ENCODE measurements around the gene COPS7A.

COPS7A gene

DNA sequence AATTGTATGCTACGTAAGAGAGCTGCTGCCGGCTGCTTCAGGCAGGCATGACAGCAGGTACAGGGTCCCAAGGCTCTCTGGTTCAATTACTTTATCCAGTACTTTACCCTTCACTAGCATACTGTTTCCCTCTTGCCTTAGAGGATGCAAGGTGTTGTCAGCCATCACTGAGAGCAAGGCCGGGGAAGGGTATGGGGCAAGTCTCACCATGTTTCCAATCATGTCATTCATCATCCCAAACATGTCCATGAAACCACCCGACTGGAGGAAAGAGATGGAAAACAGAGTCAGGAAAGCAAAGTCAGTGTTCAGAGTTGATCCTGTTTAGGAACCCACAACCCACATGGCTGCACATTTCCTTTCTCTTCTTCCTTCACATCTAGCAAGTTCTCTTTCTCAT, 26.7 kb downstream of the COPS7A start:
- no peak for DNase-seq (ENCODE audit: low spot score)

DNA sequence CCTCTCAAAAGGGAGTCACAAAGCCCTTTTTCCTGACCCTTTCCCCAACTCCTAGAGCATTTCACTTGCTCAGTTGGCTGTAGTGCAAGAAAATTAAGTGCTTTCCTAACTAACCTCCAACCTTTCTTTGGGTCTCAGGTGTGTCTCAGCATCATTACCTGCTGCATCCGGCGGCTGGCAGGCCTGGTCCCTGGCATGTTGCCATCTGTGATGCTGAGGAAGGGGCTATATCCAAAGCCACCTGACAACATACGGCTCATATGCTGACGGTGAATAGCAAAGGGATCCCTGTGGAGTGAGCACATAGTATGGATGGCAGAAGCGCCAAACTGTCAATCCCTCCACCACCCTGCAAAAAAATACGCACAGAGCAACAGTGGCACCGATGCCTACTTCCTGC, 27.9 kb downstream of the COPS7A start:
- no peak for DNase-seq (ENCODE audit: low spot score)

DNA sequence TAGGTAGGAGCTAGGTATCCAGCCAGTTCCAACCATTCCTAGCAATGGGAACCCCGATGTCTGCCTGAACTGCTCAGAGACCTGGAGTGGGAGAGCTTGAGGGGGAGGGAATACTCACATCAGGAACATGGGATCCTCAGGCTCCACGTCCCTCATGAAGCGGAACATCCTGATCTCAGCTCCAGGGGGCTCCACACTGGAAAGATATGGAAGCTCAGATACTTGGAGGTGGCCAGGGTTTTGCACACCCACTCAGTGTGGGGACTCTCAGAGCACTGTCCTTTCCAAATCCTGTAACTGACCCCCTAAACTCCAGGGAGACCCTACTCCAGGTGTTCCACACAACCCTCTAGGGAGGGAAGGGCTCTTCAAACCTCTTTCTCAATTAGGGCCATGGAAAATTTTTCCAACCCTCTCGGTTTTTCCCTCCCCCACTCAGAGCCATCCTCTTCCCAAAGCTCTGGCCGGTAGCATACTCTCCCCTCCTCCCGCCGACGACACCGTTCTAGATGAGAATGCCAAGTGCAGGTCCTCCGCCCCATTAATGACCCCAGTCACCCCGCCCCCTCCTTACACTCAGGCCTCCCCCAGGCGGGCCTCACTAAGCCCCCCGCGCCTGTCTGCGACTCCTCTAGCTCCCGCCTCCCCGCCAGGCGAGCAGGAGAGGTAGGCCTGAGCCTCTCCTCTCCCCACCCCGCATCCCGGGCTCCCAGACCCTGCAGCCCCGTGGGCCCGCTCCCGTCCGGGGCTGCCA, 28.5 kb downstream of the COPS7A start:
- DNase-seq (ENCODE audit: low spot score) = peak; percentile 65

DNA sequence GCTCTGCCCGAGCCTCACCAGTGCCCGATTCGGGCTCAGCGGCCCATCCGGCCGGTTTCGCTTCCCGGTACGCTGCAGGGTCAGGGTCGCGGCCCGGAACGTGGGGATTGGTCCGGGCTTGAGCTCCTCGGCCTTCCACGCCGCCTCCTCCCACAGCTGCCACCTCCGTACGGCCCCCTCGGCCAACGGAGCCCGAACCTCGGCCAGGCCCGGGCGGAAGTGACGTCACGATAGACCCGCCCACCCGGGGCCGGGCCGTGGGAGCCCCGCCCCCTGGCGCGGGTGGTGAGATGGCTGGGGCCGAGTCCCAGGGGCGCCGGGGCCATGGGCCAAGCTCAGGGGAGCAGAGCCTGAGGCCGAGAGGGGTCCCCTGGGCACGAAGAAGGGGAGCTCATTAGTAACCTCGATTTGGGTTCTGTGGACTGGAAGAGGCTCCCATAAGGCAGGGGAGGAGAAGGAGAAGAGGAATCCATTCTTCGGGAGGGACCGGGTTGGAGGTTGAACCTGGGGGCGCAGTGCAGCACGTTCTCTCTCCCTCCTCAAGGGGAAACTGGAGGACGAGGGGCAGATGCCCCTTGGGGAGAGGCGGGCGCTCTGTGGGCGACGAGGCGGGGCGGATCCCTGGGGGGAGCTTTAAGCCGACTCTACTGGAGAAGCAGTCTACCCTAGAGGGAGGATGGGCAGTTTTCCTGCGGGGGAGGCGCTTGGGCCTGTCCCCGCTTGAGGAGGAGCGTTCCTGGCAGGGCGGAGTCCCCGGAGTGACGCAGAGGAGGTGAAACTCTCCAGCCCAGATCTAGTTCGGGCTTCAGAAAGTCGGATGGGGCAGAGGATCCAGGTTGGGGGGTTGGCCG, 29.3 kb downstream of the COPS7A start, which contains the start of gene MLF2:
TSS of gene MLF2 (minus strand) at position 221 of the 851 bp plus-strand sequence. CDS start 807 bp downstream, outside the sequence.
- peak; percentile 99 for DNase-seq (ENCODE audit: low spot score)

DNA sequence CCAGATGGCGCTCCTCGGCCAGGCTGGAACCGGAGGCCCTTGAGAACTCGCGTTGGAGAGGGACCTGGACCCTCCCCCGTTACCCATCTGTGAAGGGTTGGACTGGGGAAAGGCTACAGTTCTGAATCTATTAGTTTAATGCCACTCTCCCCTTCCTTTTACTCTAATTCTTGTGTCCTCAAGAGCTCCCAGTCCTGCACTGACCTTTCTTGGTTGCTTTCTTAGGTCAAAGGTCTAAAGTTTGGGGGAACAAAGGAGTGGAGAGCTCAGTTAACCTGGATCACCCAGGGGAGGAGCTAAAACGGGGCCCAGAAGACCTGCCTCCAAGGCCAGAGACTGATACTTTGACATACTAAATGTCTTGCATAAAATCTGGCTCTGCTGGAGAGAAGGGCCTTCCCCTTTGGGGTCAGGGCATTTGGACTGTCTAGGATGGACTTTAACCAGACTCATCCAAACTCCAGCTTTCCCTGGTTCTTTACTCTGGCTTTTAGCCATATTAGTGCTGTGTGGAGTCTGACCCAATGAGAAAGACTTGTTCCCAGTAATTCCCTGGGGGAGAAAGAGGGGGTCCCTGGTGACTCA, 30.0 kb downstream of the COPS7A start:
- no peak for DNase-seq (ENCODE audit: low spot score)

DNA sequence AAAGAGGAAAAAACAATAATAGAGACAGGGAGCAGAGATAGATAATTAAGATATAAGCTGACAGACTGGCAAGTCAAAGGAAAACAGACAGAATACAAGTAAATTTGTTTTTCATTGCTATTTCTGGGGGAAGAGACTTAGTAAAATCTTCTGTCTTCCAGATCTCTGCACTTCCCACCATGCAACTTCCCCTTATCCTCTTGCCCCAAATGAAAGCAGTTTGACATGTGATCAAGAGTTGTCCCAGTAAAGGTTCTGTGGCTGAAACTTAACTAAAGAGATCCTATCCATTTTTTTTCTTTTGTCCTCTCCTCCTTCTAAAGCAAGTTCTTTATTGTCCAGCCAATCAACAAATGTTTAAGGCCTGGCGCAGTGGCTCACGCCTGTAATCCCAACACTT, 30.6 kb downstream of the COPS7A start:
- no peak for DNase-seq (ENCODE audit: low spot score)

DNA sequence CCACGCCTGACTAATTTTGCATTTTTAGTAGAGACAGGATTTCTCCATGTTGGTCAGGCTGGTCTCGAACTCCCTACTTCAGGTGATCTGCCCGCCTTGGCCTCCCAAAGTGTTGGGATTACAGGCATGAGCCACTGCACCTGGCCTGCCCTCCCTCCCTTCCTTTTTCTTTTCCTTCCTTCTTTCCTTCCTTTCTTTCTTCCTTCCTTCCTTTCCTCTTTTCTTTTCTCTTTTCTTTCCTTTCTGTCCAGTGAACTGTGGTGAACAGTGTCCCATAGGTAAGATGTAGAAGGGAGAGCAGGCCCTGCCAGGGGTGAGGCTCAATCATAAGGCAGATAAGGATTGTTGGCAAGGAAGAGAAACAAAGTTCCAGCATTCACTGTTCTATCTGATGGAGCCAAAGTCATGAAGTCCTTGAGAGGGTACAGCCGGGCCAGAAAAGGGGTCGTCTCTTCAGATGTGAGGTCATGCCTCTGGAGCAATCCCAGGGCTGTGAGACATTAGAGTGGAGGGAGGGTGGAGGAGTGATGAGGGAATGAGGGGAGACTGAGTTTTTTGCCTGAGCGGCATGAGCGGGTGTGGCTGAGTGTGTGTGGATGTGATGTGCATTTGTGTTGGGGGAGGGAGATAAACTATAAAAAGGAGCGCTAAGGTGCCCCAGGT, 33.3 kb downstream of the COPS7A start:
- no peak for DNase-seq (ENCODE audit: low spot score)

DNA sequence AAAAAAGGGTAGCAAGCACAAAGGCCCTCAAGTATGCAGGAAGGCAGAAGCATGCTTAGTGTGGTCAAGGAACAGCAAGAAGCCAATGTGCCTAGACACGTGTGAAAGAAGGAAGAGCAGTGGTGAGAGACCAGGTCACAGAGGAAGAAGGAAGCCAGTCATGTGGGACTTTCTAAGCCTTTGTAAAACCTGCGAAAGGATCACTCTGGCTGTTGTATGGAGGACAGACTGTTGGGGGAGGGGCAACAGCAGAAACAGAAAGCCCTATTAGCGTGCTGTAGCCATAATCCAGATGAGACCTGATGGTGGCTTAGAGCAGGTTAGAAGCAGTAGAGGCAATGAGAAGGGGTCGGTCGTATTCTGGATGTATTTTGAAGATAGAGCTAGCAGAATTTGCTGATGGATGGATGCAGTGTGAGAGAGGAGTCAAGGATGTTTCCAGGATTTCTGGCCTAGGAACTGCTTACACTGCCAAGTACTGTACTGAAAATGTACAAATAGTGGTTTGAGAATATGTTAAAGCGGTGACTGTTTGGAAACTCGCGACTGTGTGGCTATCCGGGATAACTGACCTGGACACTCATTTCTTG, 34.8 kb downstream of the COPS7A start:
- no peak for DNase-seq (ENCODE audit: low spot score)

DNA sequence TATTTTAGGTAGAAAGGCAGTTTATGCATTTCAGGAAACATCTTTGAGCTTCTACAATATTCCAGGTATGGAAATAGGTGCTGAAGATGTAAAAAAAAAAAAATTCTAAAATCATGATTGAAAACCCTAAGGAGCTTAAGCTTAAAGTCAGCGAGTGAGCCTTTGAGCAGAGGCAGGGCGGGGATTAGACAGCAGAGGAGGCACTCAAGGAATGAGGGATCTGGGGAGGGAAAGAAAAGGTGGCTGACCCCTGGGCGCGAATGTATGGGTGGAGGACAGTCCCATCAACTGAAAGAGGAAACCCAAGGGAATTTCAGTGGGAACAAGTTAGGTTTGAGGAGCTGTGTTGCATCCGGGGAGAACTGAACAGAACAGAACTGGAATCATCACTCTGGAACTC, 35.9 kb downstream of the COPS7A start:
- DNase-seq (ENCODE audit: low spot score) = no peak

DNA sequence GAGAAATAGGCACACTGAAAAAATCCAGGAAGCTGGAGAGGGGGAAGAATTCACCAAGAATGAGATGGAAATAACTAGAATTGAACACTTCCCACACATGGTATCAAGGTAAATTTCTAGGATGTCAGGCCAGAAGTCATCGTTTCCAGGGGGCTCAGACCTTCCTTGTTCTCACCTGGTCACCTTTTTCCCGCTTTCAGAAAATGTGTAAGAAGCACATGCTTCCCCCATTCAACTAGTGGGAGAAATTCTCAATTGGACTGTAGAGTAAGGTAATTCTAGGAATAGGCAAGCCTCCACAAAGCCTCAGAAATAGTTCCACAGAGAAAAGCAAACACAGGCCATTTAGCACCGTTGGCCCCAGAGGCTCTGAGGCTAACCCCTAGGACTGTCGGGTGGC, 39.5 kb downstream of the COPS7A start:
- no peak for DNase-seq (ENCODE audit: low spot score)

DNA sequence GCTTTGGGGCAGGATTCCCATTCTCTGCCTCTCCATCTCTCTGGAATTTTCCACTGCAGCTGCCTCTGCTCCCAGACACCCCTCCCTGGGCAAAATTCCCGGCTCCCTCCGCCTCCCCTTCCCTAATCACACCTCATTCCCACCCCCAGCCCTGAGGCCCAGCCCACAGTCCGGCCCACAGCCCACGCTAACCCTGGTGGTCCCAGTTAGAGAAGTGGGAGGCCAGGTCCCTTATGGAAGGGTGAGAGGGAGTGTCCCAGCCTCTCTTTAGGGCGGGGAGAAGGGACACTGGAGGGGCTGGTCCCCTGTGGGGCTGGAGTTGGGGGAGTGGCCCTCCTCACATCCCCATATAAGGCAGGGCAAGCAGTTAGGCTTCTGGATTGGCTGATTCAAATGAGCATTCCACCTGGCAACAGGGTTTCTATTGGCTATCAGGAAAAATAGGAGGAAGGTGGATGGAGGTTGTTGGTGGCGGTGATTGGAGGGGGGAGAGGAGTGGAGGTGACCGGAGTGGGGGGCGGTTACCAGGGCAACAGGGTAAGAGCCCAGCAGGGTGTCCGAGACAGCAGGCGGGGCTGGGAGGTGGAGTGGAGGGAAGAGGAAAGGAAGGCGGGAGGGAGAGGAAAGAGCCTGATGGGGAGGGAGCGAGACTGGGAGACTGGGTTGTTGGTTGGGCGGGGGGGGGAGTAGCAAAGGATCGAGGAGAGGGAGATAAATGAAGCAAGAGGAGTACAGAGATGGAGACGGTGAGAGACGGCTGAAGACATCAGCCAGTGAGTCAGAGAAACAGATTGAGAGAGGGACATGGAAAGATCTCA, 40.4 kb downstream of the COPS7A start:
- DNase-seq (ENCODE audit: low spot score) = peak; percentile 98

DNA sequence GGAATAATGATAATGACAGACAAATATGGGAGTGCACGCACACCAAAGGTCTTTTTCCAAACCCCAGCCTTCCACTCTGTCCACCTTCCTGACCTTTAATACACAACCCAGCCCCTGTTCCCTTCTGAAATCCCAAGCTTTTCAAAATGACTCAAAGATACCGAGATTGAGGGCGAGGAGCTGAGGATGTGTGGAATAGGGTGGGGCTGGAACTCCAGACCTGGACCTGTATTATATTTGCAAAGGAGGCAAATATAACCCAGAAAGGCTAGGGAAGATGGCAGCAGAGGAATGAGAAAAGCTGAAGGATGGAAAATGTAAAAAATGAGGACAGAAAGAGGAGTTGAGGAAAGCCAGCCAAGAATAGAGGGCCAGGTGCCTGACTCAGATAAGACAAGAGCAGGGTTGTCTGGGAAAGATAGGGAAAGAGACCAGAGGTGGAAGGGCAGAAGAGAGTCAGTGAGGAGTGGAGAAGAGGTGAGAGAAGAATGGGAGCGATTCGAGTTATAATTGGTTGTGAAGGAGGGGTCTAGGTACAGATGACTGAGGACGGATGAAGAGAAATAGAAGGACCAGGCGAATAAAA, 41.3 kb downstream of the COPS7A start:
- DNase-seq (ENCODE audit: low spot score) = no peak

DNA sequence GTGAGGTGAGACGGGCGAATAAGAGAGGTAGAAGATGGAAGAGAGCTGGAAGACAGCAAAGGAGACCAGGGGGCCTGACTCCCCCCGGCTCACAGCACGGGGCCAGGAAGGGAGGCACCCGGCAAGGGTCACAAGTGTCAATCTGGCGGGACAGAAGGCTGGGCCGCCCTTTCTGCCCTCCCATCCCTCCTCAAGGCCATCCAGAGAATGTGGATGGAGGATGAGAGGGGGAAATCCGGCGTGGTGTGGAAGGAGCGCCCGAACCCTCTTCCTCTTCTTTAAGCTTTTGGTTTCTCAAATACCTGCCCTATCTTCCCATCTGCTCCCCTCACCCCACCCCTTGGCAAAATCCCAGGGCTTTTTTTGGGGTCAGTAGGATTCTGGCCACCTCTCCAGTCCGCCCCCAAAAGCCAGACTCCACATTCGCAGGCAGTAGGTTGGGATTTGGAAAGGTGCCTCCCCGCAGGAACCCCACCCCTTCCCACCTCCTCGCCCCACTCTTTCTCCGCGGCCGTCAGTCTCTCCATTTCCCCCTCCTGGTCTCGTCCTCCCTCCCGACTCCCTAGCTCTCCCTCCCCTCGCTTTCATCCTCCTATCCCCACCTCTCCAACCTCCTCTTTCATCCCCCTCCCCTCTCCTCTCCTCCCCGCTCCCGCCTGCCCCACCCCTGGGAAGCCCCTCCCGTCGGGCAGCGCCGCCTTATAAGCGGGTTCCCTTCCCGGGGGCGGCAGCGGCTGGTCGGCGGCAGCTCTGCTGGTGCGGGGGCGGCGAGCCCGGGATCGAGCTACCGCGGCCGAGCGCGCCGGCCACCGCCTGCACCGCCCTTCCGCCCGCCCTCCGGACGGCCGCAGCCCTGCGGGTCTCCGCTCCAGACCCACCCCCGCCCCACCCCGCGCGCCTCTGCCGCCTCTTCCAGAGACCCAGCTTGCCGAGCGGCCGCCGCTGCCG, 42.1 kb downstream of the COPS7A start, which contains the start of gene PTMS:
TSS of gene PTMS (plus strand) at position 730 of the 948 bp plus-strand sequence. CDS start 343 bp downstream, outside the sequence.
- no peak for DNase-seq (ENCODE audit: low spot score)

DNA sequence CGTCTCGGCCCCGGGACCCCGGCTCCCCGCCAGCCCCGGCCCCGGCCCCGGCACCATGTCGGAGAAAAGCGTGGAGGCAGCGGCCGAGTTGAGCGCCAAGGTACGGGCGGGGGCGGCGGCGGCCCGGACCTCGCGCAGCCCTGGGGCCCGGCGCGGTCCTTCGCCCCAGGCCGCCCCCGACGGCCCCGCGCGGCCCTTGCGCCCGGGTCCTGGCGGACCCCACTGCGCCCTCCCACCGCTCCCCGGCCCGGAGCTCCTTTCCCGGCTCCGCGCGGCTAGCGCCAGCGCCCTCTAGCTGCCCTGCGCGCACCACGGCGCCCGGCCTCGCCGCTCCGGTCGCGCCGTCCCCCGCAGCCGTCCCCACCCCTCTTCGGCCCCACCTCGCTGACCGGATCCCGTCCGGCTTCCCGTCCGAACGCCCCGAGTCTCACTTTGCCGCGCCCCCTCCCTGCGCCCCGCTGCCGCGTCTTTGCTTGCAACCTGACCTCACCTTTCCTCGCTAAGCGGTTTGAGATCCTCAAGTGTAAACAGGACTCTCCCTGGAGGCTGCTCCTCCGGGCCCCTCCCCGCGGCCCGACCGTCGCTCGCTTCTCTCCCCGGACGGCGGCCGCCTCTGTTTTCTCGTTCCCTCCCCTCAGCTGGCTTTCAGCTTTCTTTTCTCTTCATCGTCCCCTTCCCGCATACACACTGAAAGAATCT, 43.0 kb downstream of the COPS7A start:
- DNase-seq (ENCODE audit: low spot score) = peak; percentile 72

DNA sequence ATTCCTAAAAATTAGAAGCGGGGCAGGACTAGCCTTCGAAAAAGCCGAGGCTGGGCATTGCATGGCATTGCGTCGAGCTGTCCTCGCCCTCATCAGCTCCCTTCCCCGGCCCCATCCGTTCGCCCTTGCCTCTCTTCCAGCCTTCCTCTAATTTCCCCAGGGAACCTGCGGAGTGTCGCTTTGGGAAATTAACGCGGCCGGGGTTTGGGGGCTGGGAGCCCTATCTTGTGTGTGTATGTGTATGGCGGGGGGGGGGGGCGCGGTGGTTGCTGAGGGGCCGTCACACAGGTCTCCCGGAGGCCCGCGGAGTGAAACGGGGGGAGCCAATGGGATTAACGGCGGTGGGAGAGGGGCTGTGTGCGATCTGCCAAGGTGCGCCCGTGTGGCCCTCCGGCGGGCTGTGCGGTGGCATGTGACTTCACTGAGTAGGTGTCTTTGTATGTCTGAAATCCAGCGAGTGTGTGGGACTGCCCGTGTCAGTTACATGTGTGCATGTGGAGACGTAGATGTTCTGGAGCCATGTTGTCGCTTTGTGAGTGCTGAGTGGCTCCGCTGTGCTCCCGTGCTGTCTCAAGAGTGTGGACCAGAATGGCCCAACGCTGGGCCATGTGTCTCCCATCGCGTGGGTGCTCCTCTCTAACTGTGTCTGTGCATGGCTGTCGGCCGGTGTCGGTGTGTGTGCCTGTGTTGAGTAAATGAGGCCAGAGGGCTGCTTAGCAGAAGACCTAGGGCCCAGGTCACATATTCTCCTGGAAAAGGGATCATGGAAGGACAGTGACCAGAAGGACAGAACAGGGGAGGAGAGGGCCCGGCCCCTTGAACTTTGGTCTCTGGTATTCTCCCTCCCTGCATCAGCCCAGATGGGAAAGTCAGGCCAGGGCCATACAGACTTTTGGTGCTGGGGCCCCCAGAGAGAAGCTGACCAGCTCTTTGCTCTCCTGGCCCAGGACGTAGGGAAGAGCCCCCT, 43.8 kb downstream of the COPS7A start:
- DNase-seq (ENCODE audit: low spot score) = no peak

DNA sequence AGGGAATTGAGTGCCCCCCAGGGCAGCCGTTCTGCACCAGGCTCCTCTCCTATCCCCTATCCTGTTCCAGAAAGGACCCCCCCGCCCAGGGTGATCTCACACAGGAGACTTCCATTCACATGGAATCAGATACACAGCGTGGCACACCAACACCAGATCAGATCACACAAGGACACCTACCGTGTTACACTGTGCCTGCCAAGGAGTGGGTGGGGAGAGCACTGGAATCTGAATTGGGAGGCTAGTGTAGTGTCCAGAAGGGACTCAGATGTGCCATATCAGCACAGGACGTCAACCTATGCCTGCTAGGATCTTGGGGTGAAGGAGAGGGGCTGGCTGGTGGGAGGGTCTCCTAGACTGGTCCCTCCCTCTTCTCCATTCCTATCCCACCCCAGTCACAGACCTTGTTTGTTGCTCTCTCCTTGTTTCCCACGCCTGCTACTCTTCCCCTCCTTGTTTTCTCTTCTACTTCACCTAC, 44.6 kb downstream of the COPS7A start:
- DNase-seq (ENCODE audit: low spot score) = no peak

DNA sequence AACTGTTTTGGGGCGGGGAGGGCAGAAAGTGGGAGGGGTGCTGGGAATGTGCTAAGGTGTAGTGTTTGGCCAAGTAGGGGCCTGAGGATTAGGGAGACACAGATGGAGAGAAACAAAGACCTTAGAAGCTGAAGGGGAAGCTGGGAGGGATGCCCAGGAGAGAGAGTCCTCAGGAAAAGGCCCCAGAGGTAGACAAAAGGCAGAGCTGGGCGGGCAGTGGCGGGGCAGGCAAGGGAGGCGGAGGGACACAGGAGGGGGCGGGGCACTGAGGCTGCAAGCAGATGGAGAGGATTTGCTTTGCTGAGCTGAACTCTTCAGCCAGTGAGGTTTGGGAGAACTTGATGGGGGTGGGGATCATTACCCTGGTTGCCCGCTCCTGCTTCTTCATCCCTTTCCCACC, 45.1 kb downstream of the COPS7A start:
- DNase-seq (ENCODE audit: low spot score) = no peak

Measured in NAMALWA (cell line).